WI38 (cell line): ENCODE data around the gene SPATA17.

Experiments
- H3K4me3 ChIP-seq: 2 replicates; pipeline ENCODE4 v1.5.1; 2011; ENCODE audit warnings: low read depth, mild to moderate bottlenecking, control low read depth, low read length
- CTCF ChIP-seq: IDR thresholded peaks from 2 replicates; pipeline ENCODE4 v1.5.1; 2012; ENCODE audit warnings: low read depth, mild to moderate bottlenecking, control low read depth, low read length

Gene SPATA17

GRCh38 chr1:217721692-217722091 lies 90.5 kb downstream of the SPATA17 start:
- TF ChIP-seq CTCF: no peak
- no peak overlapping the region for H3K4me3 ChIP-seq

- TF ChIP-seq CTCF: no peak
- no peak overlapping the region for H3K4me3 ChIP-seq
Observed at GRCh38 chr1:217734973-217735372, 103.8 kb downstream of the SPATA17 start.

GRCh38 chr1:217747156-217747769 lies 116.1 kb downstream of the SPATA17 start:
- peak; percentile 52; the same call in 1 of the 2 replicates for TF ChIP-seq CTCF

GRCh38 chr1:217769768-217770167 lies 138.6 kb downstream of the SPATA17 start:
- no peak for TF ChIP-seq CTCF

More at GRCh38 chr1:217747156-217747769, 116.1 kb downstream of the SPATA17 start:
- no peak overlapping the region for H3K4me3 ChIP-seq

GRCh38 chr1:217770918-217771317 lies 139.8 kb downstream of the SPATA17 start:
- no peak for TF ChIP-seq CTCF
- H3K4me3 ChIP-seq: no peak overlapping the region

More at GRCh38 chr1:217769768-217770167, 138.6 kb downstream of the SPATA17 start:
- H3K4me3 ChIP-seq: no peak overlapping the region

GRCh38 chr1:217776693-217777092 lies 145.5 kb downstream of the SPATA17 start:
- no peak overlapping the region for H3K4me3 ChIP-seq
- no peak for TF ChIP-seq CTCF

- no peak overlapping the region for H3K4me3 ChIP-seq
- TF ChIP-seq CTCF: no peak
Observed at GRCh38 chr1:217781056-217781455, 149.9 kb downstream of the SPATA17 start.
